Activated CD8-positive, alpha-beta T cell treated with anti-CD3 and anti-CD28 coated beads for 36 hours (primary cell): ENCODE data around the gene OSER1. TPM values are rescaled to one million over a fixed set of nuclear protein-coding genes. Genes with fewer than 3 reads are reported as not detected.

Experiments used
- ATAC-seq: fragments of 200-7000 bp; cut with Tn5 transposase; one replicate; pipeline ENCODE4 v1.10.0; 2021; ENCODE audit warnings: mild to moderate bottlenecking, moderate library complexity
- CTCF ChIA-PET: fragments of 350-600 bp; sonication (Branson Sonifier 250); formaldehyde crosslinking; loops from one replicate; lab custom pipeline; 2021; ENCODE audit warnings: antibody characterized with exemption; lab: Charles Lee
- POLR2A ChIA-PET: fragments of 350-600 bp; sonication (Branson Sonifier 250); formaldehyde crosslinking; loops from one replicate; lab custom pipeline; 2021; ENCODE audit warnings: antibody characterized with exemption; lab: Charles Lee
- DNase-seq: peaks from one replicate; pipeline ENCODE4 v3.0.0-alpha.2; 2020
- H3K27ac Mint-ChIP-seq: one replicate; pipeline ENCODE4 v1.8.0; 2021; ENCODE audit warnings: mild to moderate bottlenecking, mixed read lengths
- H3K27me3 Mint-ChIP-seq: one replicate; pipeline ENCODE4 v1.8.0; 2021; ENCODE audit warnings: mixed read lengths
- H3K36me3 Mint-ChIP-seq: one replicate; pipeline ENCODE4 v1.8.0; 2021; ENCODE audit warnings: low read depth, mixed read lengths
- H3K4me1 Mint-ChIP-seq: one replicate; pipeline ENCODE4 v1.8.0; 2021; ENCODE audit warnings: low read depth, mixed read lengths
- H3K4me3 Mint-ChIP-seq: one replicate; pipeline ENCODE4 v1.8.0; 2021; ENCODE audit warnings: mild to moderate bottlenecking, moderate library complexity, mixed read lengths
- H3K9me3 Mint-ChIP-seq: one replicate; pipeline ENCODE4 v1.8.0; 2021; ENCODE audit warnings: mixed read lengths
- intact Hi-C: fragments of 100-400 bp; cut with micrococcal nuclease; formaldehyde crosslinking; loops from one replicate; pipeline ENCODE4 v1.10.0; 2022
- total RNA-seq, 2 experiments: library from RNA; stranded (reverse); gene quantifications; one replicate each; pipeline ENCODE4 v1.2.3, GENCODE V29; 2021
- TF ChIP-seq, protein P1 (sequence below): fragments of 200-600 bp; IDR thresholded peaks from one replicate; pipeline ENCODE4 v1.8.0; 2022; ENCODE audit warnings: antibody characterized with exemption, mild to moderate bottlenecking

OSER1 gene
- total RNA-seq, 2 experiments from 2014 or later = 20.9 to 23.3 TPM

DNA sequence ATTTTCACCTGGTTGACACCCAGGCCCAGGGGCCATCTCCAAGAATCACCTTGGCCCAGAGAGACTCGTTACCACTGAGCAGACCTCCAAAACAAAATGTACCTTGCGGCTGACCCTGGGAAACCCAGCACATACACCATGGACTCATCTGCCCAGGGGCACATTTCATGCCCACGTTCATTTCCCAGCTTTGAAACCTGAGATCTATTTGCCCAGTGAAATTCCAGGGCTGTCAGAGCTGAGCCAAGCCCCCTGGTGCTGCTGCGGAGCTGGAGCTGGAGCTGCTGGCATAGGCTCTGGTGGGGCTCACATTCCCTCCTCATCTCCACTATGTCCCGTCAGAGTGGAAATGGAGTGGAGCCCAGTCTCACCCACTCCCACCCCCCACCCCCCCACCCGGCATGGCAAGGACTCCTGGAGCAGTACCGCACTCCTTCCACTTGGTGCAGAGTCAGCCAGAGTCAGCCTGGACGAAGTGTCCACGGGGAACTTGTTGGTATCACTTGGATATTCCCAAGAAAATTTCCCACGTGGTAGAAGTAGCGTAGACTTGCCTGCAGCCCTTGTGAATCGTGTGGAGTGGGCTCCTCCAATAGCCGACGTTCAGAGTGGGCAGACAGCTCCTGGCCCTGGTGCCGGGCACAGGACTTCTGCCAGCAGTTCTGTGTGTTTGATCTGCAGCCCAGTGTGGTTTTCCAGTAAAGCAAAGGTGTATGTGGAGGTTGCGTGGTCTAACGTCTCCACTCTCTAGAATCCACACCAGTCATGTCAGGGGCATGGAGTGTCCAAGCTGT, 18.1 kb upstream of the OSER1 start:
- no peaks in the 10 kb centered on the region for H3K27me3 Mint-ChIP-seq
- ChIA-PET POLR2A (no interaction called here), CTCF (interaction anchor here (3.4 kb wide), 1 partner anchor 10 kb away, joined by 22 read pairs; no protein-coding TSS in a partner anchor)
- no peaks in the 10 kb centered on the region for H3K4me1 Mint-ChIP-seq
- H3K27ac Mint-ChIP-seq = no peak overlapping the region
- no peak overlapping the region for H3K4me3 Mint-ChIP-seq
- no peaks in the 10 kb centered on the region for H3K36me3 Mint-ChIP-seq
- DNase-seq (no peak), ATAC-seq (no peak)
- TF ChIP-seq, protein P1, sequence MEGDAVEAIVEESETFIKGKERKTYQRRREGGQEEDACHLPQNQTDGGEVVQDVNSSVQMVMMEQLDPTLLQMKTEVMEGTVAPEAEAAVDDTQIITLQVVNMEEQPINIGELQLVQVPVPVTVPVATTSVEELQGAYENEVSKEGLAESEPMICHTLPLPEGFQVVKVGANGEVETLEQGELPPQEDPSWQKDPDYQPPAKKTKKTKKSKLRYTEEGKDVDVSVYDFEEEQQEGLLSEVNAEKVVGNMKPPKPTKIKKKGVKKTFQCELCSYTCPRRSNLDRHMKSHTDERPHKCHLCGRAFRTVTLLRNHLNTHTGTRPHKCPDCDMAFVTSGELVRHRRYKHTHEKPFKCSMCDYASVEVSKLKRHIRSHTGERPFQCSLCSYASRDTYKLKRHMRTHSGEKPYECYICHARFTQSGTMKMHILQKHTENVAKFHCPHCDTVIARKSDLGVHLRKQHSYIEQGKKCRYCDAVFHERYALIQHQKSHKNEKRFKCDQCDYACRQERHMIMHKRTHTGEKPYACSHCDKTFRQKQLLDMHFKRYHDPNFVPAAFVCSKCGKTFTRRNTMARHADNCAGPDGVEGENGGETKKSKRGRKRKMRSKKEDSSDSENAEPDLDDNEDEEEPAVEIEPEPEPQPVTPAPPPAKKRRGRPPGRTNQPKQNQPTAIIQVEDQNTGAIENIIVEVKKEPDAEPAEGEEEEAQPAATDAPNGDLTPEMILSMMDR = no peak
- intact Hi-C loops = no loop called here
- H3K9me3 Mint-ChIP-seq = no peaks in the 10 kb centered on the region

DNA sequence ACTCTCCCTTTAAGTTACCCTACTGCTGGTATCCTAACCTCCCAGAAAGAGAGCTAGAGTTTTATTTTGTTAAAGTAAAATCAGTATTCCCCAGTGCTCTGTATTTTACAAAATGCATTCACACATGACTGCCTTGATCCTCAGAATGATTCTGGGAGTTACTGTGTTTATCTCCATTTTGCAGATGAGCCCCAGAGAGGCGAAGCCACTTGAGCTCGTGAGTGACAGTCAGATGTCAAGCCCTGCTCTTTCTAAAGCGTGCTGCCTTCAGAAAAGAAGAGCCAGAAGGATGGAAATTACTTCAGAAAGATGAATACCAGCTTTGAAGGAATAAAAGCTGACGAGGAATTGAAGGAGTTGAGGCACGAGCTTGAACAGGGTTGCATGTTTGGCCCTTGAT, 14.1 kb upstream of the OSER1 start:
- Mint-ChIP-seq H3K27me3 (no peaks in the 10 kb centered on the region), H3K27ac (no peak overlapping the region), H3K4me1 (peaks cover 12% of the 10 kb centered on the region), H3K4me3 (no peak overlapping the region), H3K36me3 (no peaks in the 10 kb centered on the region), H3K9me3 (no peaks in the 10 kb centered on the region)
- intact Hi-C loops = no loop called here
- DNase-seq (no peak), ATAC-seq (no peak)
- ChIA-PET CTCF (interaction anchor here (1.2 to 6.1 kb wide), 6 partner anchors 8 to 160 kb away, joined by 3 to 37 read pairs (median 4); partner anchors contain the start of gene FITM2), POLR2A (no interaction called here)
- TF ChIP-seq, protein P1 = no peak

GRCh38 chr20:44223721-44224120, 13.2 kb upstream of the OSER1 start:
- POLR2A ChIA-PET = no interaction called here
- Mint-ChIP-seq H3K4me3 (no peak overlapping the region), H3K27me3 (no peaks in the 10 kb centered on the region), H3K4me1 (peaks cover 22% of the 10 kb centered on the region), H3K9me3 (no peaks in the 10 kb centered on the region), H3K36me3 (no peaks in the 10 kb centered on the region), H3K27ac (no peak overlapping the region)
- TF ChIP-seq, protein P1 = no peak
- CTCF ChIA-PET = interaction anchor here (1.3 to 6.1 kb wide), 3 partner anchors 10 to 87 kb away, joined by 3 to 37 read pairs (median 4); partner anchors contain the start of gene FITM2
- DNase-seq = no peak
- intact Hi-C loops = no loop called here
- ATAC-seq = no peak

GRCh38 chr20:44222633-44223368, 12.2 kb upstream of the OSER1 start:
- peak overlapping the region; percentile 5 for H3K27ac Mint-ChIP-seq
- DNase-seq (peak; percentile 26), ATAC-seq (no peak)
- H3K4me1 Mint-ChIP-seq = peaks cover 31% of the 10 kb centered on the region
- no peaks in the 10 kb centered on the region for H3K9me3 Mint-ChIP-seq
- ChIA-PET CTCF (interaction anchor here (6.1 kb wide), 1 partner anchor 88 kb away, joined by 37 read pairs; the partner anchor contains the start of gene FITM2), POLR2A (no interaction called here)
- no peak overlapping the region for H3K4me3 Mint-ChIP-seq
- H3K27me3 Mint-ChIP-seq = no peaks in the 10 kb centered on the region
- TF ChIP-seq, protein P1 = no peak
- intact Hi-C loops = no loop called here
- H3K36me3 Mint-ChIP-seq = no peaks in the 10 kb centered on the region
